DMS153 treated with DMSO at 0.1 percent for 48 hours (cell line): ENCODE results near the gene TCIRG1.

ENCODE experiments used
- DNase-seq: peaks from one replicate; lab custom pipeline; 2025; ENCODE audit not compliant: unreplicated experiment; lab: John Stamatoyannopoulos, UW

Gene TCIRG1

GRCh38 chr11:68051191-68052136 lies 12.6 kb downstream of the TCIRG1 start:
- no peak for DNase-seq

- no peak for DNase-seq
These were observed 13.5 kb downstream of the TCIRG1 start for GRCh38 chr11:68052137-68052873.

GRCh38 chr11:68053117-68053516 lies 14.3 kb downstream of the TCIRG1 start:
- DNase-seq: no peak

GRCh38 chr11:68053981-68054812 lies 15.4 kb downstream of the TCIRG1 start:
- no peak for DNase-seq

GRCh38 chr11:68056317-68057285 lies 17.8 kb downstream of the TCIRG1 start:
- no peak for DNase-seq

- no peak for DNase-seq
These were observed 19.0 kb downstream of the TCIRG1 start for GRCh38 chr11:68057807-68058206.

- DNase-seq: no peak
These were observed 22.7 kb downstream of the TCIRG1 start for GRCh38 chr11:68061508-68061907.

- no peak for DNase-seq
These were observed 26.1 kb downstream of the TCIRG1 start for GRCh38 chr11:68064926-68065325.

- DNase-seq: no peak
These were observed 27.0 kb downstream of the TCIRG1 start for GRCh38 chr11:68065841-68066240.

GRCh38 chr11:68066742-68067141 lies 27.9 kb downstream of the TCIRG1 start:
- no peak for DNase-seq

GRCh38 chr11:68067991-68068390 lies 29.2 kb downstream of the TCIRG1 start:
- no peak for DNase-seq

GRCh38 chr11:68071281-68072048 lies 32.6 kb downstream of the TCIRG1 start:
- DNase-seq: no peak

- no peak for DNase-seq
These were observed 35.9 kb downstream of the TCIRG1 start for GRCh38 chr11:68074584-68075352.

- no peak for DNase-seq
These were observed 37.7 kb downstream of the TCIRG1 start for GRCh38 chr11:68076371-68077042.

GRCh38 chr11:68077617-68078582 lies 39.1 kb downstream of the TCIRG1 start:
- DNase-seq: no peak

- DNase-seq: no peak
These were observed 42.0 kb downstream of the TCIRG1 start for GRCh38 chr11:68080860-68081259.

- DNase-seq: no peak
These were observed 42.9 kb downstream of the TCIRG1 start for GRCh38 chr11:68081691-68082090.
